NCI-H526 treated with DMSO at 0.1 percent for 48 hours (cell line): ENCODE measurements around the gene NFXL1.

Source experiments
- DNase-seq: peaks from one replicate; lab custom pipeline; 2025; lab: John Stamatoyannopoulos, UW

Gene NFXL1

DNA sequence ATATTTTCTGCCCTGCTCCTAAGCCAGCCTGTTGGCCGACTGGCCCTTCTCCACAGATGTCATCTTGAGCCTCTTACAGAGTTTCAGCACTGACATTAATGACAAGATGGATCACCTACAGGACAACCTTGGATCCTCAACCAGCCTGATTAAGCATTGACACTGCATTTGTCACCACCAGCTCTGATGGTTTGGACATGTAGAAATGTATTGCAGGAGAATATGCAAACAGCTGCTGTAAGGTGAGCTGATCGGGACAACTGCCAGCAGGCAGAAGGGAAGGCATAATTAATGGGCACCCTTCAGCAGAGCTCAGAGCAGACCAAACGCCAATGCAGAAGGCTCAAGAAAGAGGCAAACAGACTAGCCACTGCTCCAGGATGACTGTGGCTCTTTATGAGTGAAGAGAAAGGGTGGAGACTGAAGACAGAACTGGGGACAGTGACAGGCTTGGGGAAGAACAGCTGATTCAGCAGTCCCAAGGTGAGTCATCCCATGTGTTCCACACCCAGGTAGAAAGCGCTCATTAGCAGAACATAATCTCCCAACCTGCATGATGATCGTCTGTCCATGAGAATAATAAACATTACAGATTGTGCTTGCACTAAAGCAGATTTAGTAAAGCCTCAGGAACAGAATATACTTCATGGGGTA, 83.2 kb downstream of the NFXL1 start:
- DNase-seq, result peak; percentile 58

DNA sequence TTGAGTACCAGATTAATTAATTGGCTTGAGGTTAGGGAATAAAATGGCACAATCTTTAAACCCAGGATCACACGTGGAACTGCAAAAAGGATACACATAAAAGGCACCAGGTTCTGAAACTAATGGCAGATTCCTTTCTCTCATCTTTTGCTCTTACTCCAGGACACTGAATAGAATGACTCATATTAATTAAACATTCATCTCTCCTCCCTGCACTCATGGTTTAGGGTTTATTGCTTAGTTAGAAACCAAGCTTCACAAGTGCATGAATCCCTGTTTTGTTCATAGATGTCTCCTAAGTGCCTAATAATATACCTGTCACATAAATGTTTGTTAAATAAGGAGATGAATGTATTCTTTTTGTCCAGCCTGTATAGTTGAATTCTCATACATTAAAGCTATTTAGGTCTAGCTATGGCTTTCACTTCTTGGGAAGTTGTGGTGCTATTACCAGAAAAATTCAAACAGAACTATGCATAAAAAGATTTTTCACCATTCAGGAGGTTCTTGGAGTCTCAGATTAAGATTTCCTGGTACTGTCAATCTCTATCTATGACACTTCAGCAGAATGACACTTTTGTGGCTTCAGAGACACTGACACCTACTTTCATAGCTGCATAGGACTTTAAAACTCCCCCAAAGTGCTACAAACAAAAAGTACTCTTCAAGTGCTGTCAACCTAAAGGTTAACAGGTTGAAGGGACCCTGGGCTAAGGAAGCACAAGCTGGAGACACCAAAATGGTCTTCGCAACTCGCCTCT, 83.9 kb downstream of the NFXL1 start:
- no peak for DNase-seq

DNA sequence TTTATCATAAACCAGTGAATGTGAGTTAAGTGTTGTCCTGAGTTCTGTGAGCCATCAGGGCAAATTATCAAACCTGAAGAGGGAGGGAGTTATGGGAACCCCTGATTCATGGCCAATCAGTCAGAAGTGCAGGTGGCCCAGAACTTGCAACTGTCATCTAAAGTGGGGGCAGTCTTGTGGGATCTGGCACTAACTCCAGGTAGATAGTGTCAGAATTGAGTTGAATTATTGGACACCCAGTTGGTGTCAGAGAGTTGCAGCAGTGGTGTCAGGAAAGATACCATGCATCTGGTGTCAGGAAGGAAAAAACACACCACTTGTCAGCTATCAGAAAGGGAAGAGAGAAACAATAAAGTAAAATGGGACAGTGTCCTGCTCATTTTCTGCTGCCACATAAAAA, 84.9 kb downstream of the NFXL1 start:
- DNase-seq, result no peak

DNA sequence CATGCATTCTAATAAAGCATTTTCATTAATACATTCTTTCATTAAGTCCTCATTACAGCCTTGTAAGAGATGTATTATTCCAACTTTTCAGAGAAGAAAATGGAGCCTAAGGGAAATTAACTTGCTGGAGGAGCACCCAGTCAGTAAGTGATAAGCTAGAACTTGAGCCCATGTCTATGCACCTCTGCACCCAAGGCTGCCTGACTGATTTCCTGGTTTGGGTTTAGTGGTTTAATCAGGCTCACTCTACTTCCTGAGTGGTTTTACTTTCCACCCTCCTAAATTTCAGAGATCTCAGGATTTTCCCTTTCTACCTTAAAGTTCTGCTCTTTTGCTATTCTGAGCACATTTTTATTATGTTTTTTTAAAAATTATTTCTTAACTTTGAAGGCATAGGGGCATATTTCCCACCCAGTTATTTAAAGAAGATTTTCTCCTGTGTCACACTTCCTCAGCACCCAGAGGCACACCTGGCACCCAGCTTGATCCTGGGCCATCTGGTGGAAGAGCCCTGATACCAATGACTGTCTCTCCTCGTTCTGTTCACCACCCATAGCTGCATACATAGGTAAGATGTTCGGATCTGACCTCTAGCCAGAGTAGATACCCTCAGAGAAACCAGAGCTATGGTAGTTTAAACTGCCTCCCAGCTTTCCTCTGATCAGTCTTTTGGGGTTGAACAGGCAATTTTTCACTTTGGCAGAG, 86.9 kb downstream of the NFXL1 start:
- DNase-seq, result no peak

DNA sequence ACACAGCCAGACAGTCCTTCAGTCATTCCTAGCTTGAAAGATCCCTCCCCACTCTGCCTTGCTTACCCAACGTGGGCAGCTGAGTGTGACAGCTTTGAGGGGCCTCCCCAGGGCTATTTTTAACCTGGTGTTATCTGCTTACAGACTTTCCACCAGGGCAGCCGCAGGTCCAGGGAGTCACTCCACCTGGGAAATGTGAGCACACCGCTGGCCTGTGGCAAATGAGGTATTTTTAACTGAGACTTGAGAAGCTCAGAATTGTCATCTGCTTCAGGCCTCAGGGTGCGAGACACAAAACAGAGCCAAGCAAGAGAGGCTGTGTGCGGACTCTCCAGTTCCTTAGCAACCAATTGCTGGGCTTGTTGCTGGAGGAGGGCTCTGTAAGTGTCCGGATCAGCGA, 89.5 kb downstream of the NFXL1 start:
- DNase-seq, result no peak

DNA sequence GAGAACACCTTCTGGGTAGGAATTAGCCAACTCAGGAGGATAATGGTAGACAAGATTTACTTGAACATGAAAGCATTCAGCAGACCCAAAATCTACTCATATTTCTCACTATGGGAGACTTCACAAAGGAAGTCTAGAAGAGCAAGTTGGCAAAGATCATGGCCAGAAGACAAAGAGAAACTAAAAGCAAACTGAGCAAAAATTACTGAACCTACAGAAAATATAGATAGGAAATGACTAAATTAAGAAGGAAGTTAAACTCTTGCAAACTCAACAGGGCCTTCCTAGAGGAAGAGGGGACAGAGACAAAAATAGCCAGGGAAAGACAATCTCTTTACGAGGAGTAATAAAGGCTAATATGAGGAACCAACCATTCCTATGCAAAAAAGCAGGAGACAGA, 95.2 kb downstream of the NFXL1 start:
- no peak for DNase-seq

DNA sequence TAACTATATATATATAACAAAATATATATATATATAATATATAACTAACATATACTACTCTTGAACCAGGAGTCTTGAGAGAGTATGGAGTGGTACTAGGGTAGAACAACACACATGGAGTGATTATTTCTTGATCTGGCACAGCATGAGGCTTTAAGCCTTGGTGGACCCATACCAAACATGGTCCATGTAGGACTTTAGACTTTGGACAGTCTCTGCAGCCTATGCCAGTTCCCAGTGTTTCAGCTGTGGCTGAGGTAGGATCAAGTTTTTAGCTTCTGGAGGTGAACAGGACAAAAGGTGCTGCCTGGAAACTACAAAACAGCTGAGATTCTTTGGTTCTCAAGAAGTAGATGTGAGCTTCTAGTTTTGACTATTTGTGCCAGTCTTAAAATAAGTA, 97.1 kb downstream of the NFXL1 start:
- DNase-seq, result no peak

DNA sequence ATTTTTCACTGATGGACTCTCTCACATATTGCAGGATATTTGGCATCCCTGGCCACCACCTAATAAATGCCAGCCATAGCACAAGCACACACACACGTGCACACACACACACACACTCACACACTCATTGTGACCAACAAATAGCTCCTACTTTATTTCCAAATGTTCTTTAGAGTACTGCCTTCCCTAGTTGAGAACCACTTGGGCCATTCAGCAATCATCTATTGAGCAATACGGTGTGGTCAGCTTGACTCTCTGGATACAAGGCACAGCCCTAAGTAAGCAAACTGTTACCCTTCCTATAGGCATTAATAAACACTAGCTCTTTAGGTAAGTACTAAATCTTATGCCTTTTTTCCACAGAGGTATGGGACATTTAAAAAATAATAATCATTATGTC, 97.6 kb downstream of the NFXL1 start:
- DNase-seq, result no peak

DNA sequence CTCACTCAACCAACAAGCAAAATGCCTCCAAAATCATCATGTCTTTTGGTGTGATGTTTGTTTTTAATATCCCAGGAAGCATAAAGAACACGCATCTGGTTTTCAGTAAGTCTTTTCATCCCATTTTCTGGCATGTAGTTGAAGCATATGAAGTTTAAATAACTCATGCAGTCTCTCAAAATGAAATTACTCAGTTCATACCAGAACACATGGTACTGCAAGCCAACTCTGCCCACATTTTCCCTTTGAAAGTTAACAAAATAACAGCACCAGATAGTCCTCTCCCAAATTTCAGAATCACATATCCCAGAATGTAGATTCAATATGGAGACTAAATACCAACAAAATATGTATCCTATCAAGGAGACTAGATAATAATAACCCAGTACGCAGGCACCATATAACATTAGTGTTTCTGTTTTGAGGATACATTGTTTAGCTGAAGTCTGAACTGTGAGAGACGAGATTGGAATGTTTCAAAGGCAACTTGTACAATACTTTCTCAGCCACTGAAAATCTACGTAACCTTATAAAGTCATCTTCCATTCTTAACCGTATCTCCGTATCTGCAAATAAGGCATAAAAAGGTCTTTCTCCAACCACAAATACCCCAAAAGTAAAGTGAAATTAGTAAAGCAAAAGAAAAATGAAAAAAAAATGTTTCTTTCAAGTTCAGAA, 99.6 kb downstream of the NFXL1 start:
- no peak for DNase-seq

DNA sequence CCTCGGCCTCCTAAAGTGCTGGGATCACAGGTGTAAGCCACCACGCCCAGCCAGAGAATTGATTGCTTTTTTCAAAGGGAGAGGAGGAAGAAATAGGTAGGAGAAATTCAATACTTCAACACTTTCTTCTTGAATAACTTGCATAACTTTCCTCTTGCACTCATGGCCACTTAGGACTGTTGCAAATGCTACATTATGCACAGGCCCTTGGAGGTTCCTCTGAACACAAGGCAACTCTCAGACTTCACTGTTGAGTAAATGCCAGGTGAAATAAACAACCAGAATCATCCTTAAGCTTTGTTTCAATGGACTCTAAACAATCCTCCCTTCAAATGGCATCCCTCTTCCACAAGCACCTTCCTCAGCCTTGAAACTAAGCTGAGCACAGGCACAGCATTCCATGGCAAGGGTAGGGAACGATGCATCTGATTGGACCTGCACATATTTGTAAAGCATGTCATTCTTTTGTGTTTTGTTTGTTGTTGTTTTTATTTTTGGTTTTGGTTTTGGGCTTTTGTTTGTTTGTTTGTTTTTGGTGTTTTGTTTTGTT, 104.7 kb downstream of the NFXL1 start:
- no peak for DNase-seq

DNA sequence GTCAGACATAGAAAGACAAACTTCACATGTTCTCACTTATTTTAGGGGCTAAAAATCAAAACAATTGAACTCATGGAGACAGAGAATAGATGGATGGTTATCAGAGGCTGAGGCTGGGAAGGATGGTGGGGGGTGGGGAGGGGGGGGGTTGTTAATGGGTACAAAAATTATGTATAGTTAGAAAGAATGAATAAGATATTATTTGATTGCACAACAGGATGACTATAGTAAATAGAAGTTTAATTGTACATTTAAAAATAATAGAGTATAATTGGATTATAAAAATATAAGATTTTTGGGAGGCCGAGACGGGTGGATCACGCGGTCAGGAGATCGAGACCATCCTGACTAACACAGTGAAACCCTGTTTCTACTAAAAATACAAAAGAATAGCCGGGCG, 109.8 kb downstream of the NFXL1 start:
- no peak for DNase-seq

DNA sequence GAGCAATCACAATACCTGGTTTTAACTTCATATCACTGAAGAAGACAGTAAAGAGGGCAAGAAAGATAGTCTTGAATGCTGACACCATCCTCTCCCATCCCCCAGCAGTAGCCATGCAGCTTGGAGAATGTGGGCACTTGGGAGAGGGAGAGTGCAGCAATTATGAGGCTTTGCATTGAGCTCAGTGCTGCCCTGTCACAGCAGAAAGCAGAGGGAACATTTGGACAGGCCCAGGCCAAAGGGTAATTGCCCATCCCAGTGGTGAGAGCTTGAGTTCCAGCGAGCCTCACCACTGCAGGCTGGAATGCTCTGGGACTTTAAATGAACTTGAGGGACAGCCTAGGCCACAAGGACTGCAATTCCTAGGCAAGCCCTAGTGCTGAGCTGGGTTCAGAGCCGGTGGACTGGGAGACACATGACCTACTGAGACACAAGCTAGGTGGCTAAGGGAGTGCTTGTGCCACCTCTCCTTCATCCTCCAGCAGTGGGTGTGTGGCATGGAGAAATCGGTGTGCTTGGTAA, 112.8 kb downstream of the NFXL1 start:
- DNase-seq, result no peak

DNA sequence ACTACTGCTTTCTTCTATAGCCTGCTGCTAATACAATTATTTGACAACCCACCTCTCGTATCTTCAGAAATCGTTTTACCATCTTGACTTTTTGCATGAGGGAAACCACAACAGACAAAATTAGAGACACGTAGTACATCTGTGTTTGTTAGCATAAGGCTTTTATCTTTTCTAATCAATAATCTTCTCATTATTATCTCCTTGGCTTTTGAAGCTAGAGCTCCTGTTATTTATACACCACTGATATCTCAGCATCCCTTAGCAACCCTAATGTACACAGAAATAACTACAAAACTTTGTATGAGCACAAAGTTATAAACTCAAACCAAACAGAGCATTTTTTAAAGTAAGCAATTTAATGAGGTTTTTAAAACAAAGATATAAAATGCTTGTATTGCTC, 116.2 kb downstream of the NFXL1 start:
- no peak for DNase-seq
